ENCODE data around the gene SMIM32.

SMIM32 gene

DNA sequence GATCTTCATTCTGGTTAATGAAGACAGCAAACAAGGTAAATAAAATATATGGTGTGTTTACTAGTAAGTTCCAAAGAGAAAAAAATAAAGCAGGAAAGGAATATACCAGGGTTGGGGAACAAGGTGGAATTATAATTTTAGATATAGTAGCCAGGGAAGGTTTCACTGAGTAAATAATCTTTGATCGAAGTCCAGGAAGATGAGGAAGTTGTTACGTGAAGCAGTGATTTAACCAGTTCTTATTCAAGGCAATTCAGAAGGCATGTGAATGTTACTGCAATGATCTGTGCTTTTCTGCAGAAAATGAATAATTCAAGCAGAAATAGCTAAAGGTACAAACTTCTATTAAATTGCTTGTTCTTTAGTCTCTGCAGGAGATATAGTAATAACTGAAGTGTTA lies 6.2 kb downstream of the SMIM32 start:
- DNase-seq (ENCODE audit: low spot score): no peak

- DNase-seq (ENCODE audit: low spot score): no peak
Observed at GRCh38 chr5:136185974-136186665, 6.8 kb downstream of the SMIM32 start.

GRCh38 chr5:136182618-136183017 lies 10.3 kb downstream of the SMIM32 start:
- no peak for DNase-seq (ENCODE audit: low spot score)

- DNase-seq (ENCODE audit: low spot score): peak; percentile 70
Observed at GRCh38 chr5:136174021-136174659, 18.8 kb downstream of the SMIM32 start.

DNA sequence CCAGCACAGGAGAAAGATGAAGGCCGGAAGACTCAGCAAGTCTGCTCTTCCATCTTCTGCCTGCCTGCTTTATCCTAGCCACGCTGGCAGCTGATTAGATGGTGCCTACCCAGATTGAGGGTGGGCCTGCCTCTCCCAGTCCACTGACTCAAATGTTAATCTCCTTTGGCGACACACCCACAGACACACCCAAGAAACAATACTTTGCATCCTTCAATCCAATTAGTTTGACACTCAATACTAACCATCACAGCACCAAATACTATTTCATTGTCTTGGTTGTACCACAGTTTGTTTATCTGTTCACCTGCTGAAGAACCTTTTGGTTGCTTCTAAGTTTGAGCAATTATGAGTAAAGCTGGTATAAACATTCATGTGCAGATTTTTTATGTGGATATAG lies 23.7 kb downstream of the SMIM32 start:
- no peak for DNase-seq (ENCODE audit: low spot score)

GRCh38 chr5:136166909-136167308 lies 26.1 kb downstream of the SMIM32 start:
- DNase-seq (ENCODE audit: low spot score): no peak

DNA sequence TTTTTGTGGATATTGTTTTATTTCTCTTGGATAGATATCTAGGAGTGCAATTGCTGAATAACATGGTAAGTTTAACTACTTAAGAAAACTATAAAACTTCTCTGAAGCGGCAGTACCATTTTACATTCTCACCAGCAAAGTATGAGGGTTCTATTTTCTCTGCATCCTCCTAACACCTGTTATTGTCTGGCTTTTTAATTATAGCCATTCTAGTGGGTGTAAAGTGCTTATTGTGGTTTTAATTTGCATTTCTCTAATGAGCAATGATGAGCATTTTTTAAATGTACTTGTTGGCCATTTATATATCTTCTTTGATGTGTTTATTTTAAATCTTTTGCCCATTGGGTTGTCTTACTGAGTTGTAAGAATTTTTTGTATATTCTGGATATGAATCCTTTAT lies 28.7 kb downstream of the SMIM32 start:
- DNase-seq (ENCODE audit: low spot score): no peak

GRCh38 chr5:136162008-136162407 lies 31.0 kb downstream of the SMIM32 start:
- no peak for DNase-seq (ENCODE audit: low spot score)

GRCh38 chr5:136159457-136159856 lies 33.5 kb downstream of the SMIM32 start:
- no peak for DNase-seq (ENCODE audit: low spot score)

- no peak for DNase-seq (ENCODE audit: low spot score)
Observed at GRCh38 chr5:136157514-136157913, 35.4 kb downstream of the SMIM32 start.

GRCh38 chr5:136155761-136156160 lies 37.2 kb downstream of the SMIM32 start:
- DNase-seq (ENCODE audit: low spot score): peak; percentile 33

GRCh38 chr5:136155078-136155477 lies 37.9 kb downstream of the SMIM32 start:
- DNase-seq (ENCODE audit: low spot score): no peak

GRCh38 chr5:136153581-136154236 lies 39.3 kb downstream of the SMIM32 start:
- no peak for DNase-seq (ENCODE audit: low spot score)

DNA sequence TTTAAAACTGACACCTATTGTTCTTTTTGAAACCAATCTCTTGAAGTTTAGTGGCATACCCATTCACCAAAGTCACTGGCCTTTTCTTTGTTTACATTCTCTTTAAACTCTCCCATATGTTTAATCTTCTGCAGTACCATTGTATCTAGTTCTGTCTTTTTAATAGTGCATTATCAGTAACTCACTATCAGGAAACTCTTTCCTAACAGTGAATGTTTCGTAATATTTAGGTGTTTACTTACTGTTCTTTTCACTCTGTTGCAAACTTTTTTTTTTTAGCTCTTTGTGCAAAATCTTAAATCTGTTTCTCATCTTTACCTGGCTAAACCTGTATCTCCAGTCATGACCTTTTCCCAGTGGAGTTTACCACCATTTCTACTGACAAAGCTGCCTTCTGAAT lies 43.1 kb downstream of the SMIM32 start:
- no peak for DNase-seq (ENCODE audit: low spot score)

GRCh38 chr5:136147632-136148031 lies 45.3 kb downstream of the SMIM32 start:
- no peak for DNase-seq (ENCODE audit: low spot score)

- no peak for DNase-seq (ENCODE audit: low spot score)
Observed at GRCh38 chr5:136146201-136146600, 46.8 kb downstream of the SMIM32 start.

GRCh38 chr5:136145030-136145429 lies 47.9 kb downstream of the SMIM32 start:
- DNase-seq (ENCODE audit: low spot score): no peak

DNA sequence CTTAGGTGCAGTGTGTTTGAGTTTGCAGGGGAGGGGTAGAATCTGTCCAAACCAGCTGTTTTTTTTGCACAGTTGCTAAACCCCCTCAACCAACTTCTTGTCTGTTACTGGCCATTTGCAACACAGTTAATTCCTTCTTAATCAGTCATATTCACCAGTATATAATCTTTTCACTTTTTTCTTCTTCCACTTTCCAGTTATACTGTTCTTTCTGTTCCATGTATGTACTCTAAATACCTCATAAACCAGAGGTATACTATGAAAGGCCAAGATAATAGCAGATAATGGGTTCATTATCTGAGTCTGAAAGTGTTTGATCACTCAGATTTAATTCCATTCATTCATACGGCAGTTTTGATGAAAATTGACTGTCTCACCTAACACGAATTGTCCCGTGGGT lies 49.2 kb downstream of the SMIM32 start:
- no peak for DNase-seq (ENCODE audit: low spot score)

GRCh38 chr5:136143312-136143711 lies 49.6 kb downstream of the SMIM32 start:
- DNase-seq (ENCODE audit: low spot score): no peak

DNA sequence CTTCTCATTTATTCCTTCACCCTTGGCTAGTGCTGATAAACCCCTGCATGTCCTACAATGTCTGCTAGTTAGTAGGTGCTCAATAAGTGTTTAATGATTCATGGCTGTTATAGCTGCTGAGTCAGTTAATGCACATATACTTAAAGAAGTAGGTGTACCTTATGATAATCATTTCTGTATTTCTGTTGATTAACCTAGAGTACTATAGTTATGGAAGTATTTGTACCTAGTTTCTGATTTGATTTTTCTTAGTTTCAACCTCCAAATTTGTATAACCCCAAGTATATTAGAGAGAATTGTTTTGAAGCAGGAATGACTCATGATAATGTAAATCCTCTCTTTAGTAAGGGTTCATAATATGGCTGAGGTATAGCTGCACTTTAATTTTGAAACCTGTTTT lies 51.4 kb downstream of the SMIM32 start:
- no peak for DNase-seq (ENCODE audit: low spot score)

Data from RKO (cell line).